Activated CD4-positive, CD25-positive, alpha-beta regulatory T cell treated with anti-CD3 and anti-CD28 coated beads, Interleukin-2, amount 50 U/mL, for 72 hours (primary cell): ENCODE data around the gene ZNF536.
"Not testable (repeated sequence)": the region's sequence is repeated elsewhere in the genome, so short reads cannot be mapped to it uniquely, and the experiment has no call there.

Experiments
- DNase-seq: peaks from one replicate; pipeline ENCODE4 v3.0.0; 2021

ZNF536 gene

DNA sequence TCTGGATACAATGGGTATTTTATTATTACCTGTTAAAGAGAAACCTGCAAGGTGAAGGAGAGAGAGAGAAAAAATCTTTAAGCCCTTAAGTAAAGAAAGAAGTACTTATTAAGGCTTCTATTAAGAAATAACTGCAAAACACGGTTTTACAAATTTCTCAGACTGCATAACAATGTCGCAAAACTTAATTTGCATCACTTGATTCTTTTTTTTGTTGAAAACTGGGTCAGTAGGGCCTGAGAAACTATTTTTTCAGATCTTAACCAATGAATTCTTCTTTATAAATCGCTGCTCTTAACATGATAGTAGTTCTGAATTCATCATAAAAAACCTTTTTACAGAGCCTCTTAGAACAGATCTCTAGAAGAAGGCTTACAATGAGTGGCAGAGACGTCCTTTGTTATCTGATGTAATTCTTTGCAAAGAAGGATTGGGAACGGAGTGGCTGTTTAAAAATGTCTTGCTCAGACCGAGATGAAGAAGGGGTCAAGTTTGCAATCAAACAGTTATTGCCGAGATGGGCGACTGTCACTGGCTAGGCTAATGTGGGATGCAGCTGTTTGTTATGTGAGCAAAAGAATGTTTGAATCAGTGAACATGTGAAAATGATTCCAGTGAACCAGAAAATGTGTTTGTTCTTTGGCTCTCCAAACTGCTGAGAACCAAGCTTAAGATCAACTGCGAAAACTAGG, 76.3 kb downstream of the ZNF536 start:
- no peak for DNase-seq

DNA sequence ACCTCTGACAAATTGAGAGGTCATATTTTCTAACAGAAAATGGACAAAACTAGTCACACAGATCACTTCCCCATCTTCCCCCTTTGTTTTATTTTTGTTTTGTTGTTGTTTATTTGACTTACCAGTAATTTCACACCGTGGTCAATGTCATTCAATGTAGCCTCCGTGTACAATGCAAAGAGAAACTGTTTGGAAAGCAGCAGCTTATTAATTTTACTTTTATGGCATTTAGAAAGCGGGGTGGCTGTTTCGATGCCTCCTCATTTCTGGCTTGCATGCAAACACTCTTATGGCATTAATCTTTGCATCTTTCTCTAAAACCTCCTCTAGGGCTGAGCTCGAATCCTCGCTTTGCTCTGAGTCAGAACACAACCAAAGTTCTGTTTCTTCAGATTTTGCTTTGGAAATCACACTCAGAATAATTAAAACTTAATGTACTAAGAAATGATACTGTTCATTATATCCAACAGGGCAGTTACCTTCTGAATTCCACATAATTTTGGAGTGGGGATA, 77.0 kb downstream of the ZNF536 start:
- DNase-seq = no peak

DNA sequence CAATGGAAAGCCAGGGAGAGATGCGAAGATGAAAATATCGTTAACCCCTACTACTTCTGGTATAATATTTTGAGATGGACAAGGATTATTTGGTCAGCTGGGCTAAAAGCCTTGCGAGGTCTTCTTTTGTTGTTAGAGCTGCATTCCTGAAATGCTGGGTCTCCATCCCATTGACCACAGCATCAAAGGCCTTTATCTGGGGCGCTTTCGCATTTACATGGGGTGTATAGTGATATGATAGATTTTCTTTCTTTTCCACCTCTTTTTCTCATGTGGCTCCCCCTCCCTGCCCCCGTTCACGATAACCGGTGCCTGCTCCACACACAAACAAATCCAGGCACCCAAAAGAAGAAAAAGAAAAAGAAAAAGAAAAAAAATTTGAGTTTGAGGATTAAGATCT, 77.5 kb downstream of the ZNF536 start:
- DNase-seq = no peak

DNA sequence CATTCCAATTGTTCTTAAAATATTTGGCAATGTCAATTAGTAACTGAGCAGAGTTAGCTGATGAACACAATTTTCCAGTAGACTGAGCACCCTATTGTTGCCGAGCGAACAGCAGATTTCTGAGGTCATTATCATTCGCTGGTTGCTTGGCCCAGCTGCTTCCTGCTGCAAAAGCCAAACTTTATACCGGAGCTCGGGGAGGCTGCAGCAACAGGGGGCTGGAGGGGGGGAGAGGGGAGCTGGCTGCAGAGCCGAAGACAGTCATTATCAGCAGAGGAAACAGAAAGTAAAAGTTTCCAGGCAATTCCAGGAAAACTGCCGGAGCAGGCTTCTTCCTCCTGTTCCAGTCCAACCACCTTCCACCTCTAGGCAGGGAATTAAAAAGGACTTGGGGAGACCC, 77.9 kb downstream of the ZNF536 start:
- DNase-seq = no peak

DNA sequence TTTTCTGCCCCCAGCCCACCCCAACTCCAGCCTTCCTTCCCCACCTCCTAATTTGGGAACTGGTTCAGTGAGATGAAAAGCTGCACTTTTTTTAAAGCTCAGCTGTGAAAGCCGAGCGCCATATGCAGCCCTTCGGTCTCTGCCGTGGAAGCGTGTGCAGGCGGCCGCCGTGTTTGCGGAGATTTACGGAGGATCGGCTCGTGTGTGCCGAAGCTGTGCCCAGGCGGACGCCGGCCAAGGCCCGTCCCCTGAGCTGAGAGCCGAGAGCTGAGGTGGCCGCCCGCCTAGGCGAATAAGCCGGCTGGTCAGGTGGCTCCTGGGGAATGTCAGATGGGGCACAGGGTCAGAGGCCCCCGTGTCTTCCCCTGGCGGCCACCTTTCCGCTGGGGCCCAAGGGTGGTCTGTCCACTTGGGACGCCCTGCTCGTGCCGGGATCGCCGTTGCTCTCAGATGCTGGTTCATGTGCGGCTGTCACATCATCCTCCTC, 78.7 kb downstream of the ZNF536 start:
- DNase-seq = no peak

DNA sequence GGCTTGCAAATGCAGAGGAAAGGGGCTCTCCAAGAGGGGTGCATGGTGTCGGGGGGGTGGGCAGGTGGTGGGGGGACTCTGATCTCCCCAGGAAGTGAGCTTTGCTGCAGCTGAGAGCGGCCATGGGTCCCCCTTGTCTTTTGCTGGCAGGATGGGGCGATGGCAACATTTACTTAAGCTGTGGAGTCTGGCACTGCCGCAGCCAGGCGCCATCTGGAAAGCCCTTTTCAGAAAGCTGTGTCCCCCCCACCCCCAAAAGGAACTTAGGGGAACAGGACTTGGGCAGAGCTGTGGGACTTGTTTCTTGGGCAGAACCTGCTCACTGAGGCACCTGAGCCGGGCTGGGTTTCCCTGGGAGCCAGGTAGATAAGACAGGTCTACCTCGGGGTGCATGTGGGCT, 80.7 kb downstream of the ZNF536 start:
- no peak for DNase-seq

DNA sequence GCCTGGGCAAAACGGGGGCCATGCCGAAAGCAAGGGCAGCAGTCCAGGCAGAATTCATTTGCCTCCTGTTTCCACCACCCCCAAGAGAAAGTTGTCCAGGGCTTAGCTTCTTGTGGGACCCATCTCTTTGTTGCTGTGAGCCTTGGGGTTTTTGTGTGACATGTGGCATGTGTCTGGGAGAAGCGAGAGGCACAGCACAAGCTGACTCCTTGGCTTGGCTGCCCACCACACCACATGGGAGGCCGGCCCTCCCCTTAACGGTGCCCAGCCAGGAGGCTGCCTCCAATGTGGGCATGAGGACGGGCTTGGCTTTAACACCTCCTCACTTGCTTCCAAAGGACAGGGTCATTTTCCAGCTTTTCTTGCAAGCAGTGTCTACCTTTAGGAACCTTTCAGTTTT, 81.6 kb downstream of the ZNF536 start:
- no peak for DNase-seq

DNA sequence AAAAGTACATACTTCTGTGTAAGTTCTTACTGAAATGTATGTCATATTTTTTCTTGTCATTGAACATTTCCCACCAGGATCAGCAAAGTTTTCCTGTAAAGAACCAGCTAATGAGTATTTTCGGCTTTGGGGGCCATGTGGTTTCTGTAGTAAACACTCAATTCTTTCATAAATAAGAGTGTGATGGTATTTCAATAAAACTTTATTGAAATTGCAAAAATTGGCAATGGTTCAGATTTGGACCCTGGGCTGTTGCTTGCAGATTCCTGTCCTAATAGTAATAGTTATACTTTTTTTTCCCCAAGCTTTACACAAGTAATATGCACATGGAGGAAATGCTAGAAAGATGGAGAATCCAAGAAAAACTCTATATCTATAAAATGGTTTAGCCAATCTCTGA, 83.7 kb downstream of the ZNF536 start:
- no peak for DNase-seq

DNA sequence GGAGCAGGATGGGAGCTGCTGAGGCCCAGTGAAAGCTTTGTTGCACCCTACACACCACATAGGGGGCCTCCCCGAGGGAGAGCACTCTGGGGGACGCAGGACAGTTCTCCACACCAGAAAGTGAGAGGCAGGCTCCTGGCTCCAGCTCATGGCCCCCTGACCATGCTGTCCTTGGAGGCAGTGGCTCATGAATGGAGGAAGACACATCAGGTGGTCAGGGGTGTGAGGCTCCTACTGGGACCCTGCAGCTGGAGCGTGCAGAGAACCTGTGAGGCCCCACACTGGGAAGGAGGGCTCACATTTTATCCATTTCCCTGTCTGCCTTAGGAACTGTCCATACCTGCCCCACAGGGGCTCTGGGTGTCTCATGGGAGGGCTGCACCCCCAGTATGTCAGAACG, 85.3 kb downstream of the ZNF536 start:
- DNase-seq = no peak

DNA sequence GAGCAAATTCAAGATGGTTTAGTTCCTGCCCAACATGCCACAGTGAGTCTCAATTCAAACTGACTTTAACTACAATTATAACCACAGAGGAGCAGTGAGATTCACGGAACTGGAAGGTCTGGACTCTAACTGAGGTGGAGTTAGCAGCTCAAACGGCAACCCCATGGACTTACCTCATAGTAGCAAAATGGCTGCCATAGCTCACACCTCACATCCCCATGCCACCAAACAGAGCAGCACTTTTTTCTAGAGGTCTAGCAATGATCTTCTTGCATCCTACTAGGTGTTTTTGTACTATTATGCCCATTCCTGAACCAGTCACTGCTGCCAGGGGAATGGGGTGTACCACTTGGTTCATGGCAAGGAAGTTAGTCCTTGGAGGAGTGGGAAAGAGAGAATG, 87.7 kb downstream of the ZNF536 start:
- no peak for DNase-seq

DNA sequence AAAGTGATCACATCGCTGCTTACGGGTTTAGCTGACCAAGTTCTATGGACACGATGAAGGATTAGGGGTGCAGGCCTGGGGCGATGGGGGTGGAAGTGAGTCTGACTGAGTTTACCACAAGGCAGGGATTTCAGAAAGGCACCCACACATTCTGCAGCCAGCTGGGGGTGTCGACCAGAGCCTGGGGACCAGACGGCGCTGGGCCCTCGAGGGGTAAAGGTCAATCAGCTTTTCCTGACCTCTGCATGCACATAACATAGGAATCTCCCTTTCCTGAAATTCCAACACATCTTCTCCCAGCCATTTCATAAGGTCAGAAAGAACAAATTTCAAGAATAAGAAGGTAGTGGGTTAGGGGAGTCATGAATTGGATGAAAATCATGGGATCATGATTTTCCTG, 92.0 kb downstream of the ZNF536 start:
- DNase-seq = no peak

DNA sequence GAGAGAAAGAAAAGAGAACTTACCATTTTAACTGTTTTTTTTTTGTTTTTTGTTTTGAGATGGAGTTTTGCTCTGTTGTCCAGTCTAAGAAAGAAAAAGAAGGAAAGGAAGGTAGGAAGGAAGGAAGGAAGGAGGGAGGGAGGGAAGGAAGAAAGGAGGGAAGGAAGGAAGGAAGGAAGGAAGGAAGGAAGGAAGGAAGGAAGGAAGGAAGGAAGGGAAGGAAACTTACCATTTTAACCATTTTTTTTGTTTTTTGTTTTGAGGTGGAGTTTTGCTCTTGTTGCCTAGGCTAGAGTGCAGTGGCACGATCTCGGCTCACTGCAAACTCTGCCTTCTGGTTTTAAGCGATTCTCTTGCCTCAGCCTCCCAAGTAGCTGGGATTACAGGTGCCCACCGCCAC, 94.4 kb downstream of the ZNF536 start:
- DNase-seq = not testable (repeated sequence)

DNA sequence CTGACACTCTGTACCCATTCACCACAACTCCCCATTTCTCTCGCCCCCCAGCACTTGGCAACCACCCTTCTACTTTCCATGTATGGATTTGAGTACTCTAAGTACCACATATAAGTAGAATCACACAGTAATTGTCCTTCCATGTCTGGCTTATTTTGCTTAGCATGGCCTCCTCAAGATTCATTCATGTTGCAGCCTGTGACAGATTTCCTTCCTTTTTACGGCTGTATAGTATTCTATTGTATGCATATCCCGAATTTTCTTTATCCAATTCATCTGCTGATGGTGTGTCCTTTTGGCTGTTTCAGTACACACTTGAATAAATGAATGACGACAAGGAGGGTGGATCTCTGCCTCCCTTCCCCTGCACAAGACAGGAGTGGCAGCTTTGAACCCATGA, 95.1 kb downstream of the ZNF536 start:
- no peak for DNase-seq

DNA sequence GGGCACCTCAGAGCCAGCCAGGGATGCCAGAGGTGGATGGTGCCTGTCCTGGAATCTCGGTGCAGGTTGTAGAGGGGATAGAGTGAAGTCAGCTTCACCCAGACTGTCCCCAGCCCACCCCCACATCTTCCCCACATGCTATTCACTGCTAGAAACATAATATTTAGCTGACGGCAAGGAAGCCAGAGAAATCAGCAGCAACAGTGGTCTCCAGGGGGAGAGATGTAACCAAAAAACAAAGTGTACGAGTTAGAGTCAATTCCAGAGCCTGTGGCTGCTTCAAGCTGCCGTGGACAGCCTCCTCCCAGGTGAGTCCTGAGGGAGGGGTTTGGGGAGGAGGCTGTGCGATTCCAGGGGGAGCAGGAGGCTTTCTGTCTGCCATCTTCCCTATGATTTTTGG, 97.6 kb downstream of the ZNF536 start:
- no peak for DNase-seq

DNA sequence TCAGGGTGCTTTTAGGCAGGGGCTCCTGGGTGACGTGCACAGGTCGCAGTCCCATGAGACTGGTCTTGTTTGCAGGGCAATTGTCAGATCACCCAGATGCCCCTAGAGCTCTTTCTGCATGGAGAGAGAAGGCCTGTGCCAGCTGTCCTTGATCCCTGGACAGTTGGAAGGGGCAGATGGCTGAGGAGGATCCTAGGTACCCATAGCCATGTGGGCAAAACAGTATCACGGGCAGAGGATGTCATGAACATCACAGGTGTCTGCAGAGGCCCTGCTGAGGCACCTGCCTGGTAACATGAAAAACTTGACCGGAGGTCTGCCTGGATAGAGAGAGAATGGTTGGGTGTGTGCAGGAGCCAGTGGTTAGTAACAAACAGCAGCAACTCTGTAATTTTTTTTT, 99.3 kb downstream of the ZNF536 start:
- no peak for DNase-seq

DNA sequence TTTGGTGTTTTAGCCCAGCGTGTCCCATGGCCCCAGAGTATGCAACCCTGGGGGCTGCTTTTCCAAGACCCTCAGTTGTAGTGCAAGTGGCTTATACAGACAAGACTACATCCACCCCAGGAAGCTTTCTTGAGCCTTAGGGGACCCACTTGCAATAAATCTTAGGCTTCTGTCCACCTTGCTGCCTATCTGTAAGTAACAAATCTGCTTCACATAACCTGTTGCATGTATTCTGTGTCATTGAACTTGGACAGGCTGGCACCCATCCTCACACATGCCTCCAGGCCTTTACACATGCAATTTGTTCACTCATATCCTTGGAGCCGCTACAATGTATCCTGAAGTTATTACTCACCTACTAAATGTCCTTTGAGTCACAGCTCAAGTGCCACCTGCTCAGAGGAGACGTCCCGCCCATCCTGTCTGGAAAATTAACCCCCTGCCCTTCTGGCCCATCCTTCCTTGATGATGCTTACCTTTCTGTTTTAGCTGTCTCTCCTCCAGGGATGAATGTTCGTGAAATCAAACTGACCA, 101.2 kb downstream of the ZNF536 start:
- DNase-seq = no peak

DNA sequence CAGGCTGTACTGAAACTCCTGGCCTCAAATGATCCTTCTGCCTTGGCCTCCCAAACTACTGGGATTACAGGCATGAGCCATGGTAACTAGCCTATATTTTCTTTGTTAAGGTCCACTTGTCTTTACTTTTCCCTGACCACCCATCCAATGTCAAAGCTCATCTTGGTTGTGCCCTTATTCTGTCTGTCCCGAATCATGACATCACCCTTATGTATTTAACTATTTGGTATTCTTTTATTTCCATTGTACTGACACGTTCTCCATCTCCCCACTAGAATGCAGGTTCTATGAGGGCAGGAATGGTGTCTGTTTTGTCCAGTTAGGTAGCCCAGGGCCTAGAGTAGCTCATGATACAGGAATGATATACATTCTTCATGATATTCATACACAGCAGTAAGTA, 104.8 kb downstream of the ZNF536 start:
- DNase-seq = no peak

DNA sequence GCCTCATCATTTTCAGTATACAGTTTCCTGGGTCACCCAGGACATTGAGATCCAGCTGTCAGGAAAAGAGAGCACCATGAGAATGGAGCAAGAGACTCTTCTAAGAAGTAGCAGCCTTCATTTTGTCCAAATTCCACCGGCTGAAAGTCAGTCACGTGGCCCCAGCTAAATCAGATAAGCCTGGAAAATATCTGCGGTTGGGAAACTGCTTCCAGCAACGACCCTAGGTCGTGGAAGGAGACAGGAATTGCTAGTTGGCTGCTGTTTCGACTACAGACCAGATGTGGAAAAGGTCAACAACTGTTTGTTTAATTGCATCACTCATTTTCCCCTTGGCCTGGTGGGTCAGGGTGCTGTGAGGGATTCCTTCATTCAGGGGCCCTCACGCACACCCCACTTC, 107.0 kb downstream of the ZNF536 start:
- DNase-seq = no peak

DNA sequence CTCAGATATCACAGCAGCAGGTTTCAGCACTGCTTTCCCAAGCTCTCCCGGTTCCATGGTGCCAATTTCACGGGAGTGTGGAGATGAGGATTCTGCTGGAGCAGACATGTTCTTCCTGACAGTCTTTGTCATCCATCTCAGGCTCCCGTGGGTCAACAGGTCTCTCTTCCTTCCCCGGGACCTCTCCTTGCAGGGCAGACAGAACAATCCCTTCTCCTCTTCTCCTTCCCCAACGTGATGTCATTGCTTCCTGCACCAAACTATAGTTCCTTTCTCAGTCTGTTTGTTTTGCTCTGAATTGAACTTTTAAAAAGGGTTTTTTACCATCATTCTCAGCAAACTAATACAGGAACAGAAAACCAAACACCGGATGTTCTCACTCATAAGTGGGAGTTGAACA, 107.9 kb downstream of the ZNF536 start:
- no peak for DNase-seq

DNA sequence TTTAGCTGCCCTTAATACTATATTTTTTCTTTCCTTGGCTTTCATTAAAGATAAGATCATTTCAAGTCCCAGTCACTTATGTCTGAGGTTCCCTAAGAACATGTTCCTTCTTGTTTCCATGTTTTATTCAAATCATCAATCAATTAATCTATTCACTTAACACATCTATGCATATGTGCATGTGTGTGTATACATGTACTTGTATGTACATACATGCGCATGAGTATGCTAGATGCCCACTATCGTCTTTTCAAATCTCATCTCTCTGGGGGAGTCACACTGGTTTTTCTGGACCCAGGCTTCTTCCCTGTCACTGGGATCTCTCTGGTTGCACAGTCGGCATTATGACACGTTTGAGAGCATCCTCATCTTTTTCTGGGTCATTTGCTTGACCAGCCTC, 108.9 kb downstream of the ZNF536 start:
- DNase-seq = no peak

DNA sequence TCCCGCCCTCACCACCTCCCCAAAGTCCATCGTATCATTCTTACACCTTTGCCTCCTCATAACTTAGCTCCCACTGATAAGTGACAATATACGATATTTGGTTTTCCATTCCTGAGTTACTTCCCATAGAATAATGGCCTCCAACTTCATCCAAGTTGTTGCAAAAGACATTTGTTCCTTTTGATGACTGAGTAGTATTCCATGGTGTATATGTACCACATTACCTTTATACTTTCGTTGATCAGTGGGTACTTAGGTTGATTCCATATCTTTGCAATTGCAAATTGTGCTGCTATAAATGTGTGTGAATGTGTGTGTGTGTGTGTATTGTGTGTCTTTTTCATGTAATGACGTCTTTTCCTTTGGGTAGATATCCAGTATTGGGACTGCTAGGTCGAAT, 109.6 kb downstream of the ZNF536 start:
- no peak for DNase-seq

DNA sequence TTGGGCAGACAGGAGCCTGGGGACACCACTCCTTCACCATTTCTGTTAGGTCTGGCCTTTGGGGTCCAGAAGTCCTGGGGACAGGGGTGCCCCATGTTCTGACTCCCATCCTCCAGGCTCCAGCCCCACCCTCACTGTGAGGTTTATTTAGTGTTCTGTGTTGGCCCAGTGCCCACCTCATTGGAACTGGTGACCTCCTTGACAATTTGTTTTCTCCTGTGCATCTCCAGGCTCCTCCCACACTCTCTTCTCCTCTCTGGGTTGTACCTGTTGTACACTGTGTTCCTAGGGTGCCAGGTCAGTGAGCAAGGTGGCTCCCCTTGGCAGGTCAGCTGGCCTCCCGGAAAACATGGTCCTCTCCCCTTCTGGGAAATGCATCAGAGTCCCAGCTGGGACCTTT, 110.8 kb downstream of the ZNF536 start:
- DNase-seq = no peak

DNA sequence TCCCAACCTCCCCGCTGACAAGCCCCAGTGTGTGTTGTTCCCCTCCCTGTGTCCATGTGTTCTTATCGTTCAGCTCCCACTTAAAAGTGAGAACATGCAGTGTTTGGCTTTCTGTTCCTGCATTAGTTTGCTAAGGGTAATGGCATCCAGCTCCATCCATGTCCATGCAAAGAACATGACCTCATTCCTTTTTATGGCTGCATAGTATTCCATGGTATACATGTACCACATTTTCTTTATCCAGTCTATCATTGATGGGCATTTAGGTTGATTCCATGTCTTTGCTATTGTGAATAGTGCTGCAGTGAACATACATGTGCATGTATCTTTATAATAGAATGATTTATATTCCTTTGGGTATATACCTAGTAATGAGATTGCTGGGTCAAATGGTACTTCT, 114.1 kb downstream of the ZNF536 start:
- DNase-seq = not testable (repeated sequence)

DNA sequence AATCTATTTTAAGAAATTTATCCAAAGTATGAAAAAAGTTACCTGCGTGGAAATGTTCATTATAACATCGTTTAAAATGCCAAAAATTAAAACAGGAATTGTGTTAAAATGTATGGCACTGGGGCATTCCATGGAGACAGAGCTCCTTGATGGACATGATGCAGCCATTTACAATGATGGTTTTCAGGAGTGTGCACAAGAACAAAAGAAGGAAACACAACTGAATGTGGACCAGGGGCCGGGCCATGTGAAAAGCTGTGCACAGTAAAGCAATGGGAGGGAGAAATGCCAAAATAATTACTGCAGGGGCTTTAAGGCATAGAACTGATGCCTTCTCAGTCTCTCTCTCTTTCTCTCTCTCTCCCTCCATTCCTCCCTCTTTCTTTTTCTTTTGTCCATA, 115.0 kb downstream of the ZNF536 start:
- DNase-seq = no peak

DNA sequence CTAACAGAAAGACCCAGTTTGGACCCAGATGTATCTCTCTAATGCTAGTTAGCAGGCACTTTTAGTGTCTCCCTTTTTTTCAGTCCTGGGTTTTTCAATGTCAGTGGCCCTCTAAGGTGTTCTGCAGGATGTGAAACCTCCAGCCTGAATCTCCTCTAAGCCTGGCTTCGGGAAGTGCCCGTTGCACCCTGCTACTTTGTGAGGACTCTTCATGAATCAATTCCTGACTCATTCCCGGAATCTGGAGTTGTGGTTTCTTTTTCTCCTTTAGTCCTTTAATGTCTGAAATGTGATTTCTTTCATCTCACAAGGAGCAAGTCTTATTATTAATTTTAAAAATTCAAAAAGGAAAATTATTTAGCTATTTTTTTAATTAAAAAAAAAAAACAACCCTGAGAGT, 116.0 kb downstream of the ZNF536 start:
- DNase-seq = no peak
